HCT116 (cell line): ENCODE results near the gene RNF207. TPM values are rescaled to one million over a fixed set of nuclear protein-coding genes. Genes with fewer than 3 reads are reported as not detected.

Source experiments
- ATAC-seq: fragments of 200-7000 bp; cut with Tn5 transposase; 2 replicates; pipeline ENCODE4 v1.9.1; 2020; ENCODE audit warnings: mild to moderate bottlenecking, moderate library complexity
- BruUV-seq: library from RNA; stranded (reverse); fragments of 400-500 nt; replicated peaks from 2 replicates; lab custom pipeline; 2021; lab: Mats Ljungman, UMichigan
- CTCF ChIA-PET: fragments of 300-600 bp; sonication (Branson Sonifier 250); formaldehyde crosslinking; loops from one replicate; lab custom pipeline; 2021; ENCODE audit warnings: antibody characterized with exemption; lab: Charles Lee
- POLR2A ChIA-PET: fragments of 300-600, 350-600 bp; sonication (Branson Sonifier 250); formaldehyde crosslinking; loops from one replicate; lab custom pipeline; 2021; ENCODE audit warnings: antibody characterized with exemption; lab: Charles Lee
- RAD21 ChIA-PET, 2 experiments: fragments of 300-600 bp; sonication (Branson Sonifier 250); formaldehyde crosslinking; loops; one replicate each; lab custom pipeline; 2023; ENCODE audit warnings: low total read pairs in 2 of 2; ENCODE audit not compliant: uncharacterized antibody in 2 of 2, unreplicated experiment in 2 of 2, low non-redundant PET in 1 of 2; lab: Charles Lee
- DNase-seq: peaks from one replicate; pipeline ENCODE4 v3.0.0-alpha.2; 2010; ENCODE audit warnings: low read depth, low spot score
- H2AFZ ChIP-seq: fragments of 200-600 bp; shearing (Covaris generic), sonication (generic); 2 replicates; pipeline ENCODE4 v1.6.1; 2017; ENCODE audit warnings: low read depth, mixed run types, mixed read lengths, antibody characterized with exemption, low read length; ENCODE audit not compliant: poor library complexity, severe bottlenecking
- H3K27ac ChIP-seq: 2 replicates; pipeline ENCODE4 v1.5.1; 2012; ENCODE audit warnings: low read depth, low read length
- H3K27me3 ChIP-seq: fragments of 200-600 bp; sonication (generic); 2 replicates; pipeline ENCODE4 v1.6.1; 2016; ENCODE audit warnings: mixed run types, low read length, mixed read lengths; ENCODE audit not compliant: insufficient read depth
- H3K36me3 ChIP-seq, 2 experiments: fragments of 200-500 bp in 1 of 2; fragments of 200-600 bp in 1 of 2; sonication (Bioruptor generic) in 1 of 2; sonication (generic) in 1 of 2; 2 replicates each; pipeline versions ENCODE4 v1.5.1 to v1.6.1; 2014 to 2016; ENCODE audit warnings: low read length in 2 of 2, inconsistent platforms in 1 of 2, mixed read lengths in 1 of 2, mixed run types in 1 of 2; ENCODE audit not compliant: insufficient read depth in 2 of 2, control insufficient read depth in 1 of 2
- H3K4me1 ChIP-seq, 2 experiments: fragments of 200-600 bp in 1 of 2; sonication (generic) in 1 of 2; 2 replicates each; pipeline versions ENCODE4 v1.5.1 to v1.6.1; 2012 to 2017; ENCODE audit warnings: low read length in 2 of 2, inconsistent platforms in 1 of 2, mild to moderate bottlenecking in 1 of 2, mixed read lengths in 1 of 2, mixed run types in 1 of 2, moderate library complexity in 1 of 2; ENCODE audit not compliant: insufficient read depth in 2 of 2, control insufficient read depth in 1 of 2
- H3K4me2 ChIP-seq: fragments of 200-600 bp; sonication (generic); 2 replicates; pipeline ENCODE4 v1.6.1; 2017; ENCODE audit warnings: mixed run types, low read length, mixed read lengths
- H3K4me3 ChIP-seq, 2 experiments: fragments of 200-600 bp in 1 of 2; sonication (generic) in 1 of 2; replicated peaks in 1 of 2; 2 replicates each; pipeline ENCODE4 v1.5.1; 2011 to 2016; ENCODE audit warnings: low read length in 2 of 2, control low read depth in 1 of 2, low read depth in 1 of 2, mild to moderate bottlenecking in 1 of 2, mixed read lengths in 1 of 2, mixed run types in 1 of 2
- H3K79me2 ChIP-seq: fragments of 200-600 bp; sonication (generic); 2 replicates; pipeline ENCODE4 v1.6.1; 2017; ENCODE audit warnings: mild to moderate bottlenecking, mixed run types, low read length, moderate library complexity, mixed read lengths; ENCODE audit not compliant: insufficient read depth
- H3K9ac ChIP-seq: fragments of 200-600 bp; sonication (generic); 2 replicates; pipeline ENCODE4 v1.6.1; 2016; ENCODE audit warnings: low read length, mixed read lengths
- H3K9me2 ChIP-seq: fragments of 200-600 bp; sonication (generic), shearing (Covaris generic); 2 replicates; pipeline ENCODE4 v1.6.1; 2017; ENCODE audit warnings: mixed run types, mild to moderate bottlenecking, moderate library complexity; ENCODE audit not compliant: insufficient read depth
- H3K9me3 ChIP-seq, 2 experiments: fragments of 200-500 bp in 1 of 2; fragments of 200-600 bp in 1 of 2; sonication (Bioruptor generic) in 1 of 2; sonication (generic) in 1 of 2; 2 replicates each; pipeline ENCODE4 v1.6.1; 2014 to 2017; ENCODE audit warnings: low read length in 2 of 2, mixed read lengths in 2 of 2, inconsistent platforms in 1 of 2, low read depth in 1 of 2, mild to moderate bottlenecking in 1 of 2, mixed run types in 1 of 2, moderate library complexity in 1 of 2; ENCODE audit not compliant: control insufficient read depth in 1 of 2, insufficient read depth in 1 of 2
- H4K20me1 ChIP-seq: fragments of 200-600 bp; sonication (generic), shearing (Covaris generic); 2 replicates; pipeline ENCODE4 v1.6.1; 2017; ENCODE audit warnings: mixed run types, mild to moderate bottlenecking, moderate library complexity; ENCODE audit not compliant: insufficient read depth
- CBX3 ChIP-seq: IDR thresholded peaks from 2 replicates; pipeline ENCODE4 v1.6.1; 2012; ENCODE audit warnings: low read depth
- ELF1 ChIP-seq: IDR thresholded peaks from 2 replicates; pipeline ENCODE4 v1.6.1; 2012; ENCODE audit warnings: low read depth, borderline replicate concordance
- SIN3A ChIP-seq: IDR thresholded peaks from 2 replicates; pipeline ENCODE4 v1.6.1; 2012; ENCODE audit warnings: low read depth
- SRF ChIP-seq: IDR thresholded peaks from 2 replicates; pipeline ENCODE4 v1.6.1; 2012; ENCODE audit warnings: low read depth
- ZBTB33 ChIP-seq: IDR thresholded peaks from 2 replicates; pipeline ENCODE4 v1.6.1; 2011; ENCODE audit warnings: mild to moderate bottlenecking, low read length, moderate library complexity; ENCODE audit not compliant: insufficient replicate concordance; ENCODE audit errors: extremely low read depth
- ZNF274 ChIP-seq: fragments of 200-500 bp; sonication (Bioruptor generic); IDR thresholded peaks from 2 replicates; pipeline ENCODE4 v1.6.1; 2014; ENCODE audit warnings: mild to moderate bottlenecking, low read depth, low read length, inconsistent platforms
- intact Hi-C: fragments of 100-400 bp; cut with micrococcal nuclease; formaldehyde crosslinking; loops from 2 replicates; pipeline ENCODE4 v1.10.0; 2022
- total RNA-seq: library from RNA; stranded (reverse); gene quantifications from one replicate; pipeline ENCODE4 v1.2.1, GENCODE V29; 2021; ENCODE audit not compliant: unreplicated experiment
- TF ChIP-seq, protein P1 (sequence below): IDR thresholded peaks from 2 replicates; pipeline ENCODE4 v1.6.1; 2012; ENCODE audit warnings: low read depth

RNF207 gene
- total RNA-seq, 1 experiment from 2014 or later: 61.2 TPM

DNA sequence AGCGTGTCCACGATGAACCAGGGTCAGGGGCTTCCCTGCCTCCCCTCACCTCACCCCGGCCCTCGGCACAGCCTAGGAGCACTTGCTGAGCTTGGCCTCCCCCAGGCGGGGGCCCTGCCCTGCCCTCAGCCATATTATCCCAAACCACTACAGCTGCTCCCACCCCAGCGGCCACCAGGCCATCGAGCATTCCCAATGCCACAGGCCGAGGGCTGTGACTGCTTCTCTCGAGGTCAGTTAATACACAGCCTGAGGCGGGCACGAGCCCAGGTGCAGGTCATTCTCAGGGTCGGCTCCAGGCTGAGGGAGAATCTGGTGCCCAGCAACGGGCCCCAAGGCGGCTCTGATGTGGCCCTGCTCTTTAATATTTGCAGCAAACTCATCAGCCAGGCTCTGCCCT lies 63.4 kb downstream of the RNF207 start:
- Histone ChIP-seq H4K20me1 (no peaks in the 10 kb centered on the region), H3K36me3 (no peaks in the 10 kb centered on the region), H3K27ac (no peak overlapping the region), H3K4me1 (no peaks in the 10 kb centered on the region), H2AFZ (no peak overlapping the region), H3K9me3 (no peaks in the 10 kb centered on the region), H3K9me2 (no peaks in the 10 kb centered on the region), H3K79me2 (no peaks in the 10 kb centered on the region), H3K4me2 (no peak overlapping the region), H3K4me3 (no peak overlapping the region), H3K27me3 (no peaks in the 10 kb centered on the region), H3K9ac (no peak overlapping the region)
- no peak for DNase-seq
- no TSS peak for BruUV-seq
- RAD21 ChIA-PET: no interaction called here
- no peak for TF ChIP-seq SRF
- TF ChIP-seq, protein P1, sequence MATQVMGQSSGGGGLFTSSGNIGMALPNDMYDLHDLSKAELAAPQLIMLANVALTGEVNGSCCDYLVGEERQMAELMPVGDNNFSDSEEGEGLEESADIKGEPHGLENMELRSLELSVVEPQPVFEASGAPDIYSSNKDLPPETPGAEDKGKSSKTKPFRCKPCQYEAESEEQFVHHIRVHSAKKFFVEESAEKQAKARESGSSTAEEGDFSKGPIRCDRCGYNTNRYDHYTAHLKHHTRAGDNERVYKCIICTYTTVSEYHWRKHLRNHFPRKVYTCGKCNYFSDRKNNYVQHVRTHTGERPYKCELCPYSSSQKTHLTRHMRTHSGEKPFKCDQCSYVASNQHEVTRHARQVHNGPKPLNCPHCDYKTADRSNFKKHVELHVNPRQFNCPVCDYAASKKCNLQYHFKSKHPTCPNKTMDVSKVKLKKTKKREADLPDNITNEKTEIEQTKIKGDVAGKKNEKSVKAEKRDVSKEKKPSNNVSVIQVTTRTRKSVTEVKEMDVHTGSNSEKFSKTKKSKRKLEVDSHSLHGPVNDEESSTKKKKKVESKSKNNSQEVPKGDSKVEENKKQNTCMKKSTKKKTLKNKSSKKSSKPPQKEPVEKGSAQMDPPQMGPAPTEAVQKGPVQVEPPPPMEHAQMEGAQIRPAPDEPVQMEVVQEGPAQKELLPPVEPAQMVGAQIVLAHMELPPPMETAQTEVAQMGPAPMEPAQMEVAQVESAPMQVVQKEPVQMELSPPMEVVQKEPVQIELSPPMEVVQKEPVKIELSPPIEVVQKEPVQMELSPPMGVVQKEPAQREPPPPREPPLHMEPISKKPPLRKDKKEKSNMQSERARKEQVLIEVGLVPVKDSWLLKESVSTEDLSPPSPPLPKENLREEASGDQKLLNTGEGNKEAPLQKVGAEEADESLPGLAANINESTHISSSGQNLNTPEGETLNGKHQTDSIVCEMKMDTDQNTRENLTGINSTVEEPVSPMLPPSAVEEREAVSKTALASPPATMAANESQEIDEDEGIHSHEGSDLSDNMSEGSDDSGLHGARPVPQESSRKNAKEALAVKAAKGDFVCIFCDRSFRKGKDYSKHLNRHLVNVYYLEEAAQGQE: no peak
- no peak for TF ChIP-seq ELF1
- no peak for TF ChIP-seq CBX3
- no peak for TF ChIP-seq SIN3A
- TF ChIP-seq ZNF274: no peak
- no peak for TF ChIP-seq ZBTB33
- POLR2A ChIA-PET: no interaction called here
- ATAC-seq: no peak
- CTCF ChIA-PET: no interaction called here
- intact Hi-C loops: no loop called here
